IPS DF 6.9 (cell line): Measurements from ENCODE around the gene DPEP2.
"Not testable (repeated sequence)": the region's sequence is repeated elsewhere in the genome, so short reads cannot be mapped to it uniquely, and the experiment has no call there.

ENCODE experiments used
- DNase-seq: peaks from one replicate; pipeline ENCODE4 v3.0.0-alpha.2; 2013; ENCODE audit warnings: low read depth, low spot score
- H3K27ac ChIP-seq: one replicate; pipeline ENCODE4 v1.5.1; 2013; ENCODE audit warnings: low read length, control low read depth
- H3K27me3 ChIP-seq: 2 replicates; pipeline ENCODE4 v1.6.1; 2013; ENCODE audit warnings: mild to moderate bottlenecking, low read length; ENCODE audit not compliant: control insufficient read depth, insufficient read depth
- H3K36me3 ChIP-seq: 2 replicates; pipeline ENCODE4 v1.6.1; 2013; ENCODE audit warnings: low read length; ENCODE audit not compliant: control insufficient read depth, insufficient read depth
- H3K4me1 ChIP-seq: 2 replicates; pipeline ENCODE4 v1.6.1; 2013; ENCODE audit warnings: low read length; ENCODE audit not compliant: control insufficient read depth, insufficient read depth
- H3K4me3 ChIP-seq: 2 replicates; pipeline ENCODE4 v1.5.1; 2013; ENCODE audit warnings: mild to moderate bottlenecking, low read length
- H3K9me3 ChIP-seq: 2 replicates; pipeline ENCODE4 v1.6.1; 2013; ENCODE audit warnings: low read length, inconsistent platforms; ENCODE audit not compliant: control insufficient read depth, insufficient read depth
- WGBS: extraction: QIAGEN DNeasy Blood & Tissue Kit; methylation state at CpG from one replicate; pipeline ENCODE4 v1.1.7; 2013; ENCODE audit warnings: mixed read lengths, missing lambda C conversion rate; ENCODE audit not compliant: insufficient read length, insufficient coverage; 5-methylcytosine and 5-hydroxymethylcytosine counted together

DPEP2 gene

DNA sequence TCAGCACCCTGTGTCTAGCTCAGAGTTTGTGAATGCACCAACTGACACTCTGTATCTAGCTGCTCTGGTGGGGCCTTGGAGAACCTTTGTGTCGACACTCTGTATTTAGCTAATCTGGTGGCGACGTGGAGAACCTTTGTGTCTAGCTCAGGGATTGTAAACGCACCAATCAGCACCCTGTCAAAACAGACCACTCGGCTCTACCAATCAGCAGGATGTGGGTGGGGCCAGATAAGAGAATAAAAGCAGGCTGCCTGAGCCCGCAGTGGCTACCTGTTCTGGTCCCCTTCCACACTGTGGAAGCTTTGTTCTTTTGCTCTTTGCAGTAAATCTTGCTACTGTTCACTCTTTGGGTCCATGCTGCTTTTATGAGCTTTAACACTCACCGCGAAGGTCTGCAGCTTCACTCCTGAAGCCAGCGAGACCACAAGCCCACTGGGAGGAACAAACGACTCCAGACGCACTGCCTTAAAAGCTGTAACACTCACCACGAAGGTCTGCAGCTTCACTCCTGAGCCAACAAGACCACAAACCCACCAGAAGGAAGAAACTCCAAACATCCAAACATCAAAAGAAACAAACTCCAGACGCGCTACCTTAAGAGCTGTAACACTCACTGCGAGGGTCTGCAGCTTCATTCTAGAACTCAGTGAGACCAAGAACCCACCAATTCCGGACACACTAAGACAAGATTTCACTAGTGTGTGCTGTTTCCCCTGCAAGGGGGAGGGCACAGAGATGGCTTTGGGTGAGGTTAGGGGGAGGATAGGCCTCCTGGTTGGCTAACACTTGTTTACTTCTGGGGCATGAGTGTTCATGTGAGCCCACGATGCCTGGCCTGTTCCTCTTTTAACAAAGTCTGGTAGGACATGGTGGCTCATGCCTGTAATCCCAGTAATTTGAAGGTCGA lies at the start of gene DPEP2:
TSS of gene DPEP2 (minus strand) at position 706 of the 910 bp plus-strand sequence. CDS start 6,272 bp downstream, outside the sequence.
- H3K27ac ChIP-seq, H3K9me3 ChIP-seq, H3K27me3 ChIP-seq, DNase-seq, H3K36me3 ChIP-seq, H3K4me3 ChIP-seq, H3K4me1 ChIP-seq: not testable (repeated sequence)
- no CpG with 5 or more reads among the region's 18 CpGs for WGBS

- Histone ChIP-seq H3K36me3 (peaks cover 4% of the 10 kb centered on the region; the same call in 1 of the 2 replicates), H3K4me1 (no peaks in the 10 kb centered on the region), H3K27ac (no peak overlapping the region), H3K4me3 (no peak overlapping the region), H3K27me3 (no peaks in the 10 kb centered on the region), H3K9me3 (no peaks in the 10 kb centered on the region)
- DNase-seq: no peak
- WGBS: no CpG with 5 or more reads among the region's 2 CpGs
Observed at GRCh38 chr16:68047987-68048386, 48.7 kb upstream of the DPEP2 start.

- Histone ChIP-seq H3K9me3 (no peaks in the 10 kb centered on the region), H3K27me3 (no peaks in the 10 kb centered on the region), H3K27ac (no peak overlapping the region), H3K4me3 (no peak overlapping the region), H3K36me3 (peaks cover 4% of the 10 kb centered on the region; the same call in 1 of the 2 replicates), H3K4me1 (no peaks in the 10 kb centered on the region)
- no peak for DNase-seq
- no CpG with 5 or more reads among the region's 7 CpGs for WGBS
Observed at GRCh38 chr16:68046106-68046505, 46.8 kb upstream of the DPEP2 start.

GRCh38 chr16:68041783-68042182 lies 42.5 kb upstream of the DPEP2 start:
- Histone ChIP-seq H3K36me3 (no peaks in the 10 kb centered on the region), H3K27me3 (no peaks in the 10 kb centered on the region), H3K9me3 (no peaks in the 10 kb centered on the region), H3K27ac (no peak overlapping the region), H3K4me3 (no peak overlapping the region), H3K4me1 (no peaks in the 10 kb centered on the region)
- no peak for DNase-seq
- WGBS: no CpG with 5 or more reads among the region's 2 CpGs

DNA sequence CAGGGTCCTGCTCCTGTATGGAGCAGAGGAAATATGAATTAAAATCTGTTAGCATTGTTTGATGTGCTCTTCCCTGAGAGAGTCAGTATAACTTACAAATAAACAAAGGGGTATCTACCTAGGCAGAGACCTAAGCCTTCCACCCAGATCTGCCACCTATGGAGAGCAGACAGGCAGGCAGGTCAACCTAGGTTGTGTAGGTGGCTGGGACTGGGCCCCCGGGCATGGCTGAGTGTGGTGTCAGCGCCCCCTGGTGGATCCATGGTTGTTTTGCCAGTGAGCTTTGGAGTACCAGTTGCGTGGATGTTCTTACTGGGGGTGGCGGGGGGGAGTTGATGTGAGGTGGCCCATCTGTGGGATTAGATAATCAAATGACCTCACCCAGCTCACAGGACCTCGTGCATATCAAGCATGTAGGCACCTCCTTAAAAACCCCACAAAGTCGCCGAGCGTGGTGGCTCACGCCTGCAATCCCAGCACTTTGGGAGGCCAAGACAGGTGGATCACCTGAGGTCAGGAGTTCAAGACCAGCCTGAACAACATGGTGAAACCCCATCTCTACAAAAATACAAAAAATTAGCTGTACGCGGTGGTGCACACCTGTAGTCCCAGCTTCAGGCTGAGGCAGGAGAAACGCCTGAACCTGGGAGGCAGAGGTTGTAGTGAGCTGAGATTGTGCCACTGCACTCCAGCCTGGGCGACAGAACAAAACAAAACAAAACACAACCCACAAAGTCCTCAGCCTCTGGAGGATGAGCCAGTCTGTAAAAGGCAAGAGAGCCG lies 41.4 kb upstream of the DPEP2 start:
- H3K27ac ChIP-seq: no peak overlapping the region
- H3K36me3 ChIP-seq: no peaks in the 10 kb centered on the region
- no peak overlapping the region for H3K4me3 ChIP-seq
- no CpG with 5 or more reads among the region's 14 CpGs for WGBS
- no peaks in the 10 kb centered on the region for H3K27me3 ChIP-seq
- no peaks in the 10 kb centered on the region for H3K9me3 ChIP-seq
- H3K4me1 ChIP-seq: no peaks in the 10 kb centered on the region
- DNase-seq: peak; percentile 70

DNA sequence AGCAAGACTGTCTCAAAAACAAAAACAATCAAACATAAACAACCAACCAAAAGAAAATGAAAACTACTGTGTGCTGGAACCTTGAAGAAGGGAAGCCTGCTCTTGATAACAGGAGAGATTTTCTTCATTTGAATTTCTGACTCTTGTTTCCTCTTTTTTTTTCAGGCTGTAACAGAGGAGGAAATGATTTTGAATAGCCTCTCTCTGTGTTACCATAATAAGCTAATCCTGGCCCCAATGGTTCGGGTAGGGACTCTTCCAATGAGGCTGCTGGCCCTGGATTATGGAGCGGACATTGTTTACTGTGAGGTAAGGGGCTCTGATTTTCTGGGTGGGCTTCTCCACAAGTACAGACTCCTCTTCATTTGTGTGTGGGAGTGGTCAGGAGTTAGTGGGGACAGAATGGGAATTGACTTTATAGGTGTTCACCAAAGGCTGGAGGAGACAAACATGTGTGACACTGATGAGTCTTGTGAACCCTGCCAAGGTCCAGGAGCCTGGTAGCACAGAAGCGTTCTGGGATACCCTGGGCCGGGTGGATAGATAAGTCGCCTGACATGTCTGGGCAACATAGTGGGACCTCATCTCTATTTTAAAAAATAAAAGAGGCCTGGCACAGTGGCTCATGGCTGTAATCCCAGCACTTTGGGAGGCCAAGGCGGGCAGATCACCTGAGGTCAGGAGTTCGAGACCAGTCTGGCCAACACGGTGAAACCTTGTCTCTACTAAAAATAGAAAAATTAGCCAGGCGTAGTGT lies 38.7 kb upstream of the DPEP2 start:
- no peak for DNase-seq
- no peaks in the 10 kb centered on the region; the same call in 1 of the 2 replicates for H3K9me3 ChIP-seq
- no CpG with 5 or more reads among the region's 9 CpGs for WGBS
- H3K27ac ChIP-seq: no peak overlapping the region
- no peaks in the 10 kb centered on the region for H3K27me3 ChIP-seq
- no peaks in the 10 kb centered on the region for H3K36me3 ChIP-seq
- H3K4me1 ChIP-seq: no peaks in the 10 kb centered on the region
- no peak overlapping the region for H3K4me3 ChIP-seq

DNA sequence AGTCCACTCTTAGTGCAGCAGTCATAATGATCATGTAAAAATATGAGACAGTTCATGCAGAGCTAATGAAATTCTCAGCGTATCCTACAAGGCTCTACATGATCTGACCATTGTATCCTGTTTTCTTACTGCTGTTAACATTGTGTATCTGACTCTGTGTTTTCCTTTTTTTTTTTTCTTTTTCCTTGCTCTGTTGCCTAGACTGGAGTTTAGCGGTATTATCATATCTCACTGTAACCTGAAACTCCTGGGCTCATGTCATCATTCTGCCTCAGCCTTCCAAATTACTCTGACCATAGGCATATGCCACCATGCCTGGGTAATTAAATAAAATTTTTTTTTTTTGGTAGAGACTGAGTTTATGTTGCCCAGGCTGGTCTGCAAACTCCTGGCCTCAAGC lies 35.9 kb upstream of the DPEP2 start:
- no peaks in the 10 kb centered on the region for H3K4me1 ChIP-seq
- no peaks in the 10 kb centered on the region for H3K27me3 ChIP-seq
- no peaks in the 10 kb centered on the region; the same call in 1 of the 2 replicates for H3K9me3 ChIP-seq
- no peak overlapping the region for H3K27ac ChIP-seq
- WGBS: no CpG with 5 or more reads among the region's 2 CpGs
- no peak overlapping the region for H3K4me3 ChIP-seq
- DNase-seq: no peak
- no peaks in the 10 kb centered on the region for H3K36me3 ChIP-seq

GRCh38 chr16:68033101-68033500 lies 33.8 kb upstream of the DPEP2 start:
- H3K4me3 ChIP-seq: no peak overlapping the region
- H3K36me3 ChIP-seq: peaks cover 3% of the 10 kb centered on the region; the same call in 1 of the 2 replicates
- no CpG with 5 or more reads among the region's 2 CpGs for WGBS
- H3K9me3 ChIP-seq: no peaks in the 10 kb centered on the region; the same call in 1 of the 2 replicates
- no peak overlapping the region for H3K27ac ChIP-seq
- no peak for DNase-seq
- no peaks in the 10 kb centered on the region for H3K27me3 ChIP-seq
- H3K4me1 ChIP-seq: no peaks in the 10 kb centered on the region

DNA sequence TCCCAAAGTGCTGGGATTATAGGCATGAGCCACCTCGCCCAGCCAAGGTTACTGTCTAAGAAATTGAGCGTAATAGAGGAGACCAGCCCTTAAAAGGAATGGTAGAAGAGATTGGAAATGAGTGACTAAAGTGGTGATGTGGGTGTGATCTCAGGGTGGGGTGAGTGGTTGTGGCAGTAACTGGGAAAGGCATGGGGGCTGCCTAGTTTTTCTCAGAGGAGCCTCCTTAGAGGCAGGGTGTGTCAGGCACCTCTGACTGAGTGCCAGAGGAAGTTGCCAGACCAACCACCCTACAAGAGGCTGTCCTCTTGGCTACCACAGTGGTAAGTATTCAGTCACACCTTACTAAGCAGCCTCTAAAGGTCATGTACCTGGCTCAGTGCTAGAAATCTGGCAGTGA lies 32.7 kb upstream of the DPEP2 start:
- Histone ChIP-seq H3K4me1 (no peaks in the 10 kb centered on the region), H3K4me3 (no peak overlapping the region), H3K36me3 (peaks cover 3% of the 10 kb centered on the region; the same call in 1 of the 2 replicates), H3K27me3 (no peaks in the 10 kb centered on the region), H3K27ac (no peak overlapping the region), H3K9me3 (no peaks in the 10 kb centered on the region; the same call in 1 of the 2 replicates)
- no CpG with 5 or more reads among the region's 2 CpGs for WGBS
- DNase-seq: no peak

GRCh38 chr16:68030108-68030507 lies 30.8 kb upstream of the DPEP2 start:
- not testable (repeated sequence) for H3K4me1 ChIP-seq, H3K27ac ChIP-seq, H3K27me3 ChIP-seq, H3K4me3 ChIP-seq, H3K36me3 ChIP-seq, DNase-seq, H3K9me3 ChIP-seq
- no CpG with 5 or more reads among the region's 6 CpGs for WGBS
